HG03097 (cell line): ENCODE results near the gene MYBPC2.
"Not testable (repeated sequence)": the region's sequence is repeated elsewhere in the genome, so short reads cannot be mapped to it uniquely, and the experiment has no call there.

ENCODE experiments used
- ATAC-seq: cut with Tn5 transposase; IDR thresholded peaks from one replicate; pipeline ENCODE4 v1.9.1; 2021; ENCODE audit not compliant: unreplicated experiment, low FRiP score

Gene MYBPC2

DNA sequence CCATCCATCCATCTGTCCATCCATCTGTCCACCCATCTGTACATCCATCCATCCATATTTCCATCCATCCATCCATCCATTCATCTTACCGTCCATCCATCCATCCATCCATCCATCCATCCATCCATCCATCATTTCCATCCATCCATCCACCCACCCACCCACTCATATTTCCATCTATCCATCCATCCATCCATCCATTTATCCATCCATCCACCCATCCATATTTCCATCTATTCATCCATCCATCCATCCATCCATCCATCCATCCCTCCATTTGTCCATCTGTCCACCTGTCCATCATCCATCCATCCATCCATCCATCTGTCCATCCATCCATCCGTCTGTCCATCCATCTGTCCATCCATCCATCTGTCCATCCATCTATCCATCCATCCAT, 23.3 kb downstream of the MYBPC2 start:
- no peak for ATAC-seq

DNA sequence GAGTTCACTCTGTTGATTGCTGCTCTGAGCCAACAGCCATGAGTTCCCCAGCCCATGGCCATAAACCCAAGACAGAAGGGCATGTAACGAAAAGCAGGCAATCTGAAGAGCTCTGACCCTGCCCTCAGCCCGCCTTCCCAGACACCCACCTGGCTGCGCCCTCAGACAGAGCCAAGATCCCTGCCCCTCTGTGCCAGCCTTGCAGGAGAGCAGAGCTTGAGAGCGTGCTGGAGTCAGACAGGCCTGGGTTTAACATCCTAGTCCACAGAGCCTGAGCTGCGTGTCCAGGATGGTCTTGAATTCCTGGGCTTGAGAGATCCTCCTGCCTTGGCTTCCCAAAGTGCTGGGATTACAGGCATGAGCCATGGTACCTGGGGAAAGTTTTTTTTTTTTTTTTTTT, 24.6 kb downstream of the MYBPC2 start:
- ATAC-seq = no peak

DNA sequence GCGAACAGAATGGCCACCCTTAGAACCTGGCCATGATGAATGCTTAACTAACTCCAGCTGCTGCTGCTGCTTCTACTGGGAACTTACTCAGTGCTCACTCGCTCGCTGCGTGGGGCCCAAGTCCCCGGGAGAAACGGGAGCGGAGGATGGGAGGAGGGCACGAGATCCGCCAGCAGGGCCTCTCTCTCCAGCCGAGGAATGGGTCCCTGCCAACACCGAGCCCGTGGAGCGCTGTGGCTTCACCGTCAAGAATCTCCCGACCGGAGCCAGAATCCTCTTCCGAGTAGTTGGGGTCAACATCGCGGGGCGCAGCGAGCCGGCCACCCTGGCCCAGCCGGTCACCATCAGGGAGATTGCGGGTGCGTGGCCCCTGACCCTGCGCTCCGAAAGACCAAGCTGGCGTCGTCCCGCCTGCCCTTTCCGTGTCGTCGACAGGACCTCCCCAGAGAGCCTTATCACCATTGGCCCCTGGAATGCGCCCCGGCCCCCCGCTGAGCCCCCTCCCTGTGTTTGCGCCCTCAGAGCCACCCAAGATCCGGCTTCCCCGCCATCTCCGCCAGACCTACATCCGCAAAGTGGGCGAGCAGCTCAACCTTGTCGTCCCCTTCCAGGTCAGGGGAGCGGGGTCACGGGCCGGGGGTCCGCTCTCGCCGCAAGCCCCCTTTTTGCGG, 25.8 kb downstream of the MYBPC2 start:
- ATAC-seq = no peak

DNA sequence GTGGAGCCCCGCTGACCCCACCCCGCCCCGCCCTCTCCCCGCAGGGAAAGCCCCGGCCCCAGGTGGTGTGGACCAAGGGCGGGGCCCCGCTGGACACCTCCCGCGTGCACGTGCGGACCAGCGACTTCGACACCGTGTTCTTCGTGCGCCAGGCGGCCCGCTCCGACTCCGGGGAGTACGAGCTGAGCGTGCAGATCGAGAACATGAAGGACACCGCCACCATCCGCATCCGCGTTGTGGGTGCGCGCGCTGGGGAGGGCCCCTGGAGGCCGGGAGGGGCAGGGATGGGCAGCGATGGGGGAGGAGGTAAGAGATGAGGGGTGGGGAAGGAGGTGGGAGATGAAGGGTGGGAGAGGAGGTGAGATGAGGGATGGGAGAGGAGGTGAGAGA, 26.4 kb downstream of the MYBPC2 start:
- ATAC-seq = no peak

DNA sequence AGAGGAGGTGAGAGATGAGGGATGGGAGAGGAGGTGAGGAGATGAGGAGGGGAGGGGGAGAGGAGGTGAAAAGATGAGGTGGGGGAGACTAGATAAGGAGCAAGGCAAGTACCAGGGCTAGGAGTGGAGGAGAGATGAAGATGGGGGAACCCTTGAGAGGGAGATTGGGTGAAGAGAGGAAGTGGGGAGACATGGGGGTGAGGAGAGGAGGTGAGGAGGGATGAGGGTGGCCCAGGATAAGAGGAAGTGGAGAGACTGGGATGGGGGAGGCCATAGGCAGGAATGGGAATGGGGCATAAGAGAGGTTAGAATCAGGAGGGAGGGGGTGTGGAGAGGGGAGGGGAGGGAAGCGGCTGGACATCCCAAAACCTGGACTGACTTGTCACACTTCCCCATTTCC, 26.9 kb downstream of the MYBPC2 start:
- no peak for ATAC-seq

DNA sequence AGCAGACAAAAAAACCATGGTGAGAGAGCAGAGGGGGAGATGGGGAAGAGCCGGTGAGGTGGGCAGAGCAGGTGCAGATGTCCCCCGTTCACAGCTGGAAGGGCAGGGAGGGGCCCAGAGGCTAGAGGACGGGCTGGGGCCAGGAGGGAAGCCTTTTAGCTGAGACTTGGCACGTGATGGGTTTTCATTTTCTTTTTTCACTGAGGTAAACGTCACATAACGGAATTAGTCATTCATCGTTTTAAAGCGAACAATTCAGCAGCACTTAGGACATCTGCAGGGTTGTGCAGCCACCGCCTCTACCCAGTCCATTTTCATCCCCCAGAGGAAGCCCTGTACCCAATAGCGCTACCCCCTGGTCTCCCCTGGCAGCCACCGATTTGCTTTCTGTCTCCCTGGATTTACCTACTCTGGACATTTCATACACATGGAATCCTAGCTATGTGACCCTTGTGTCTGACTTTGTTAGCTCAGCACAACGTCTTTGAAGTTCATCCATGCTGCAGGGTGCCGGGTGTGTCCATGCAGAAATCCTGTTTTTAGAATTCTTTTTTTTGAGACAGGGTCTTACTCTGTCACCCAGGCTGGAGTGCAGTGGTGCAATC, 27.6 kb downstream of the MYBPC2 start:
- ATAC-seq = peak; percentile 54

DNA sequence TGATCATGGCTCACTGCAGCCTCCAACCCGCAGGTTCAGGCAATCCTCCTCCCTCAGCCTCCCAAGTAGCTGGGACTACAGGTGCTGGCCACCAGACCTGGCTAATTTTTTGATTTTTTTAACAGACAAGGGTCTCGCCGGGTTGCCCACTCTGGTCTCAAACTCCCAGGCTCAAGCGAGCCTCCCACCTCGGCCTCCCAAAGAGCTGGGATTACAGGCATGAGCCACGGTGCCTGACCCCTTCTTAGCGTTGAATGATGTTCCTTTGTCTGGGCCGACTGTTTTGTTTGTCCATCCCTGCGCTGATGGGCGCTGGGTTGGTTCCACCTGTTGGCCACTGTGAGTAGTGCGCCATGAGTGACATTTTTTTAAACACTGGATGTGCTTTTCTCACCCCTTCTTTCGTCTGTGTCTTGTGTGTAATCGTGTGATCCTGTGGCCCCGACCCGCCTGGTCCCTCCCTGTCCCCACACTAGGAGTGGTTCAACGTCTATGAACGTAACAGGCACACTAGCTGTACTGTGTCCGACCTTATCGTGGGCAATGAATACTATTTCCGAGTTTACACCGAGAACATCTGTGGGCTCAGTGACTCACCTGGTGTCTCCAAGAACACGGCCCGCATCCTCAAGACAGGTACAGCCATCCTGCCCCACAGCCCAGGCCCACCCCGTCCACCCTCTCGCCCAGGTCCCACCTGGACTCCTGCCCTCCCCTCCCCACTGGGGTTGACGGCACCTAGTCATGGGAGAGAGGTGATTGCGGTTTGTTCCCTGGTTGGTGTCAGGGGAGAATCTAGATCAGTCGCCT, 28.6 kb downstream of the MYBPC2 start:
- peak; percentile 49 for ATAC-seq

DNA sequence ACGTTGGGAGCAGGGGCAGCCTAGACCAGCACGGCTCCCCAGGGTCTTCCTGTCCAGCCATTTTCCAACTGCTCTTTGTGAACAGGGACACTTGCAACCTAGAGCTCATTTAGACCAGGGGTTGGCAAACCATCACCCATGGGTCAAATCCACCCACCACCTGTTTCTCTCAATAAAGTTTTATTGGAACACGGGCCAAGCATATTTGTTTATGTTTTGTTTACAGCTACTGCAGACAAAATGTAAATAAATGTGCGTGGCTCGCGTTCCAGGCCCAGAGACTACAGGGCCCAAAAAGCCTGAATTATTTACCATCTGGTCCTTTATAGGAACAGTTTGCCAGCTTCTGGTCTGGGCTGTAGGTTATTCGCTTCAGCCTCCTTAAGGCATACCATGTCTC, 30.3 kb downstream of the MYBPC2 start:
- no peak for ATAC-seq

DNA sequence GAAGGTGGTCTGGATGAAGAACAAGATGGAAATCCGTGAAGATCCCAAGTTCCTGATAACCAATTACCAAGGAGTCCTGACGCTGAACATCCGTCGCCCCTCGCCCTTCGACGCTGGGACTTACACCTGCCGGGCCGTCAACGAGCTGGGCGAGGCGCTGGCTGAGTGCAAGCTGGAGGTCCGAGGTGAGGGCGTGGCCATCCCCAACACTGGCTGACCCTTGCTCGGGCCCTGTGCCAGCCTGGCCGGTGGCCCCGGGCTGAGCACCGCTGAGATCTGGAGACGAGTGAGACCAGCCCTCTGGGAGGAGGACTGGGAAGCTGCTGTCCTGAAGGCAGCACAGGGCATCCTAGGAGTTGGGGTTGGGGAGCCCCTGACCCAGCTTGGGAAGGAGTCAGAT, 31.7 kb downstream of the MYBPC2 start:
- no peak for ATAC-seq

DNA sequence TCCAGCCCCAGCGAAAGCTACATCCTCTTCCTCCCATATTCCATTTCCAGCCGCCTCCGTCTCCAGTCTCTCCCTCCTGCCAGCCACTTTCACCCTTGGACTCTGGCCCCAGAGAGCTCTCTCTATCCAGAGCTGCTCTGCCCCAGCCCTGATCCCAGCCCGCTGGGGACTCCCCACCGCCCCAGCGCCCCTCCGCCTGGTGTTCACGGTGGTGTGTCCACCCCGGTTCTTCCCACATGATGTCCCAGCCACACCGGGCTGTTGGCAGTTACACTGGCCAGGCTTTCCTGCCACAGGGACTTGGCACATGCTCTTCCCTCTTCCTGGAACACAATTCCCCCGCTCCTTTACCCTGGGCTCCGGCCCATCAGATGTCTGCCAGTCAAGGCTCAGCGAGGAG, 32.3 kb downstream of the MYBPC2 start:
- no peak for ATAC-seq

DNA sequence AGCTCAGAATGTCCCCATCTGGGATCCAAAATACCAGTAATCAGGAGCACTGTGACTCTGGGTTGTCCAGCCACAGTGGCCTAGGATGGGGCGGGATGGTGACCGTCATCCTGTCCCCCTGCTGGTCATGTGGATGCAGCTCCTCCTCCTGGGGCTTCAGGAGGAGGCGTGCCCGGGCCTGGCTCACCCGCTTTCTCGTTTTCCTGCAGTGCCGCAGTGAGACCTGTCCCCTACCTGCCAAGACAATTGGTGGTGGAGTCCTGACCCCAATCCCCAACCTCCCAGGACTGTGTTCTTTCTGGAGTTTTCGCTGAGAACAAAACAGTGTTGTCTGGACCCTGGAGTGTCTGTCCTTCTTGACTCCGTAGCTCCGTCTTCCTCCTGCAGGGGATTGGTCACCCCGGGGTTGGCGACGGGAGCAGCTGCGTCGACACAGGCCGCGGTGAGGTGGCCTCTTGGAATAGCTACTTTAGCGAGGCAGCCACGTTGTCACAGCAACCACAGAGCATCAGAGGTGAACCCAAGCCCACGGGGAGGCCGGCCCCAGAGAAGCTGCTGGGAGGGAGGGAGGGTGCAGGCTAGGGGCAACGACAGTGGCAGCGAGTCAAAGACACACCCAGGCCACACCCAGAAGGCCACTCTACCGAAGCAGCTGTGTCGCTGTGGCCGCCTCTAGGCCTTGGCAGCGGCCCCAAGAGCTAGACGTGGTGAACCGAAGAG, 33.5 kb downstream of the MYBPC2 start:
- no peak for ATAC-seq

DNA sequence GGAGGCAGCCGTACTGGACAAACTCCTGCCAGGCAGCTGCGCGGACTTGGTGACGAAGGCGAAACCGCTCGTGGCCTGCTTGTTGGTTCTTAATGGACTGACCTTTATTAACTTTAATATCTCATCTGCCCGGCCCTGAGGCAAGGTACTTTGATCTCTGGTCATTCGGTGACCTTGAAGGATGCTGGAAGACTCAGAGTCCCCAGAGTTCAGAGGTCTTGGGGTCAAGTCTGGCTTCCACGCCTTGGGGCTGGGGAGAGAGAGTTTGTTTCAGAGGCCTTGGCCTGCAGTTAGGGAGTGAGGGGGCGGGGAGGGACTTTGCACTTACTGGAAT, 34.0 kb downstream of the MYBPC2 start:
- ATAC-seq = no peak

DNA sequence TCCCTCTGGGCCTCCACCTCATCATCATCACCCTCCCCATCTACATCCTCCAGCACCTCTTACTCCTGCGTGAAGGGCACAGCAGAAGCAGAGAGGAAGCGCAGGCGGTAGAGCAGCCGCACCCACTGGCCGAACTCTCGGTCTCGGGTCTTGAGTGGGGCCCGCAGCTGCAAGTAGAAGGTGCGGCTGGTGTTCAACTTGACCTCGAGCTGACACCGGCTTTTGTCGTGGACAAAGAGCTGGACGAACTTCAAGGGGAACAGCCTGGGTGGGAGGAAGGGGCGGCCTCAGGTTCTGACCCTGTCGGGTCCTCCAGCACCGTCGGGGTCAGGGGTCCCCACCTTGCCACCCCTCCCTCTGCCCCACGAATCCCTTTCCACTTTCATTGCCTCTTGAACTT, 34.9 kb downstream of the MYBPC2 start:
- ATAC-seq = no peak

DNA sequence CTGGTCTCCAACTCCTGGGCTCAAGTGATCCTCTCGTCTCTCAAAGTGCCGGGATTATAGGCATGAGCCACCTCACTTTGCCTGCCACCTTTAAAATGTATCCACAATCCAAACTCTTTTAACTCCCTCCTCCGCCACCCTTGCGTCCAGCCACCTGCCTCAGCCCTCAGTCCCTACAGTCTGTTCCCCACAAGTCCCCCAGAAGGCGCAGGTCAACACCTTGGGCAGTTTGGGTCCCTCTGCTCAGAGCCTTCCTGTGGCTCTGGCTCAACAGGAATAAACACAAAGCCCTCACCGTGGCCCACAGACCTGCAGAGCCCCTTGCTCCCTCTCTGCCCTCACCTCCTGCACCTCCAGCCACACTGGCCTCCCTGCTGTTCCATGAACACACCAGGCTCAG, 36.1 kb downstream of the MYBPC2 start:
- no peak for ATAC-seq

DNA sequence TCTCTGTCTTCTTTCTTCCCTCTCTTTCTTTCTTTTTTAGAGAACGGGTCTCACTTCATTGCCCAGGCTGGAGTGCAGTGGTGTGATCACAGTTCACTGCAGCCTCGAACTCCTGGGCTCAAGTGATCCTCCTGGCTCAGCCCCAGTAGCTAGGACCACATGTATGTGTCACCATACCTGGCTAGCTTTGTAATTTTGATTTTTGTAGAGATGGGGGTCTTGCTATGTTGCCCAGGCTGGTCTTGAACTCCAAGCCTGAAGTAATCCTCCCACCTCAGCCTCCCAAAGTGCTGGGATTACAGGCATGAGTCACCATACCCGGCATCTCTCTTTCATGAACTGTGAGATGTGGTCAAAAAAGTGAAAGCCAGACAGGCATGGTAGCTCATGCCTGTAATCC, 40.6 kb downstream of the MYBPC2 start:
- not testable (repeated sequence) for ATAC-seq

DNA sequence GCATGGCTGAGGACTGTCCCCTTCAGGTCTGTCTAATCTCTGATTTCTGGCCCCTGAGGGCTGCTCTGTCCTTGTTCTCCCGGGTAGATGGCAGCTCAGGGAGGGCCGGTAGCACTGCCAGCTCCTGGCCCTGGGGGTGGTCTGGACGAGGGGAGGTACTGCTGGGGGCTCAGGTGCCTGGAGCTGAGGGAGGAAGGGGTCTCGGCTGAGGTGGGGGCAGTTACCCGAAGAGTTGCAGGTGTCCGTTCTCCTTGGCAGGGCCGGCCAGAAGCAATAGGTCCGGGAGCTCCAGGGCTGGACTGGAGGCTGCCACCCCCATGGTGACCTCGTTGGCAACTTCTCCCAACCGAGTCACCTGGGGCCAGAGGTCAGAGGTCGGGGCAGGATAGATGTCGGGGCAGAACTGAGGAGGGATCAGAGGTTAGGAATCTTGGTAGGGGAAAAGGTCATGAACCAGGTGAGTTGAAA, 42.4 kb downstream of the MYBPC2 start:
- no peak for ATAC-seq

DNA sequence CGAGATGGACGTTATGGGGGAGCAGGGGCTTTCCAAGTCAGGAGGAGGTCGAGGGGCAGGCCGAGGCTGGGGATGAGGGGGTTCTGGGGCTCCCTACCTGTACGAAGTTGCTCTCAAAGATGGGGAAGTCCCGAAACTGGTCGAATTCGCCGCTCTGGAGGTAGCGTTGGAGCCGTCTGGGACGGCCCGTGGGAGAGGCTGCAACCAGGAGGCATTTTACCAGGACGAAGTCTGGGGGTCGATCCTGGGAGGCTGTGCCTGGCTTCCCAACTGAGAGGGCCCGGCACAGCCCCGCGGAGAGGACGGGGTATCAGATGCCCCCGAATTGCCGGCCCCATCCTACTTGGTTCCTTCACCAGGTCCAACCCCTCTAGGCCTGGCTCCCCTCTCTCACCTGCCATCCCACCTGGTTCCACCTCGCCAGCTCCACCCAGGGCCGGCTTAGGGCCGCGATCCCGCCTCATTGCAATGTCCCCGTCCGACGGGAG, 43.1 kb downstream of the MYBPC2 start:
- ATAC-seq = no peak

DNA sequence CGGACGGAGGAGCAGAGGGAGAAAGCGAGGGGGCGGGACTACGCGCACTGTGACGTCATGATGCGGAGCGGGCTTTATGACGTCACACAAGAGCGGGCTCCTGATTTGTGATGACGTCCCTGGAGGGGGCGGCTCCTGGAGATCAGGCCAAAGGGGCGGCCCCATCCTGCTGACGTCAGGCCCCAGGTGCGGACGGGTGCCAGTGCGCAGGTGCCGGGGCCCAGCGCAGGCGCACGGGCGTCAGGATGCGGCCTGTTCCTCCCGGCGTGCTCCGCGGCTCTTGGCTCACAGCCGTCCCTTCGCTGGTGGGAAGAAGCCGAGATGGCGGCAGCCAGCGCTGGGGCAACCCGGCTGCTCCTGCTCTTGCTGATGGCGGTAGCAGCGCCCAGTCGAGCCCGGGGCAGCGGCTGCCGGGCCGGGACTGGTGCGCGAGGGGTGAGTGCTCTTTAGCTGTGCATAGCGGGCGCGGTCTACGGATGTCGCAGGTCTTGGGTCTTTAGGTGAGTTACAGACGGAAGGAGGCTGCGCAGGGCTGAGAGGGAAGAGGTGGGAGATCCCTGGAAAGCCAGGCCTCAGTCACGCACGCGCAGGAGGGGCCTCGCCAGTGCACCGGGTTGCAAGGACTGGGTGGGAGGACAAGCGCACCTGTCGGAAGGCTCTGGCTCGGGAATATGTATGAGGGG, 43.7 kb downstream of the MYBPC2 start, which contains the start of the genes EMC10 and GARIN5A:
TSS of gene EMC10 (plus strand) at position 284 of the 683 bp plus-strand sequence. CDS start at position 322, 38 bp downstream.
TSS of gene GARIN5A (minus strand) at position 625 of the 683 bp plus-strand sequence. CDS start at position 165, 460 bp downstream.
- ATAC-seq = peak; percentile 86

DNA sequence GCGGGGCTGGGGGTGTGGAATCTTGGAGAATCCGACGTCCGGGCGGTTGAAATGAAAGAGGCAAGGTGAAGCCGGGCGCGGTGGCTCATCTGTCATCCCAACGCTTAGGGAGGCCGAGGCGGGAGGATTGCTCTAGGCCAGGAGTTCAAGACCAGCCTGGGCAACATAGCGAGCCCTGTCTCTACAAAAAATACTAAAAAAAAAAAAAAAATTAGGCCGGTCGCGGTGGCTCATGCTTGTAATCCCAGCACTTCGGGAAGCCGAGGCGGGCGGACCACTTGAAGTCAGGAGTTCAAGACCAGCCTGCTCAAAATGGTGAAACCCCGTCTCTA, 44.2 kb downstream of the MYBPC2 start:
- no peak for ATAC-seq

DNA sequence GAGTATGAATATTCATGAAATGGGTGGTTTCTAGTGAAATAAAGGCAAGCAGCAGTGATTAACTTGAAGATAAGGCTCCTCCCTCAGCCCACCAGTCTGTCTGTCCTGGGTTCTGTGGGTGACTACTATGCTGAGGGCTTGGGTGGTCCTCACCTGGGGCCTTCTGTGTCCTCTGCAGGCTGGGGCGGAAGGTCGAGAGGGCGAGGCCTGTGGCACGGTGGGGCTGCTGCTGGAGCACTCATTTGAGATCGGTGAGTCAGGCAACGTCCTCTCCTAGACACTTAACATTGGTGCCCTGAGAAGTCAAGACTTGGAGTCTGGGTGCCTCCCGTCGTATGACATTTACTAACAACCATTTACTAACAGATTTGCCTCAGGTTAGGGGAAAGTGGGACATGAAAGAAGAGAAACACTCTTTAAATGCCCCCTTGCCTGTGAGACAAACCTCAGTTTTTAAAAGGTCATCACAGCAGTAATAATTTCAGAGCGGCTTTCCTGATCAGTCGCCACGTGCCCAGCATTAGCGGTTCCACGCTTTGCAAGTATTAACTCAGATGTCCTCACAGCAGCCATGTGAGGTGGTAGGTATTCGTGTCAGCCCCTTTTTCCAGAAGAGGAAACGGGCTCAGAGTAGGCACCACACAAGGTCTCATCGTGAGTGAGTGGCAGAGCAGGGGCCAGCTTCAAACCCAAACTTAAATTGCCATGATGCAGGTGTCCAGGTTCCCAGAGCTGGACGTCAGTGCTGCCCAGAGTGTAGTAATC, 45.2 kb downstream of the MYBPC2 start:
- no peak for ATAC-seq
